GM19099 (cell line): ENCODE data around the gene AMH.

ENCODE experiments used
- POLR2A ChIP-seq: IDR thresholded peaks from 3 replicates; pipeline ENCODE4 v1.6.1; 2011; ENCODE audit warnings: low read depth; ENCODE audit not compliant: insufficient read length; ENCODE audit errors: extremely low read depth

AMH gene

DNA sequence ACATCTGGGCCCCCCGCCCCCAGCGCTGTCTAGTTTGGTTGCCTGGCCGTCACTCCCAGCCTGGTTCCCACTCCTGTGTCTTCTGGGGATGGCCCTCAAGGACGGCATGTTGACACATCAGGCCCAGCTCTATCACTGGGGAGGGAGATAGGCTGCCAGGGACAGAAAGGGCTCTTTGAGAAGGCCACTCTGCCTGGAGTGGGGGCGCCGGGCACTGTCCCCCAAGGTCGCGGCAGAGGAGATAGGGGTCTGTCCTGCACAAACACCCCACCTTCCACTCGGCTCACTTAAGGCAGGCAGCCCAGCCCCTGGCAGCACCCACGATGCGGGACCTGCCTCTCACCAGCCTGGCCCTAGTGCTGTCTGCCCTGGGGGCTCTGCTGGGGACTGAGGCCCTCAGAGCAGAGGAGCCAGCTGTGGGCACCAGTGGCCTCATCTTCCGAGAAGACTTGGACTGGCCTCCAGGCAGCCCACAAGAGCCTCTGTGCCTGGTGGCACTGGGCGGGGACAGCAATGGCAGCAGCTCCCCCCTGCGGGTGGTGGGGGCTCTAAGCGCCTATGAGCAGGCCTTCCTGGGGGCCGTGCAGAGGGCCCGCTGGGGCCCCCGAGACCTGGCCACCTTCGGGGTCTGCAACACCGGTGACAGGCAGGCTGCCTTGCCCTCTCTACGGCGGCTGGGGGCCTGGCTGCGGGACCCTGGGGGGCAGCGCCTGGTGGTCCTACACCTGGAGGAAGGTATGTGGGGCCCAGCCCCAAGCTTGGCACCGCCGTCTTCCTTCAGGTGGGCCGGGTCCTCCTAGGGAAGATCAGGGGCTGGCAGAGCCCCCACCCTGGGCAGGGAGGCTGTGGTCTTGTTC lies at the start of gene AMH:
Gene AMH (plus strand): TSS at position 314 of the 857 bp plus-strand sequence. CDS start 10 bp downstream, at position 324.
- no peak for TF ChIP-seq POLR2A

GRCh38 chr19:2199861-2200623 lies 49.1 kb upstream of the AMH start:
- no peak for TF ChIP-seq POLR2A

- TF ChIP-seq POLR2A = no peak
Measured at GRCh38 chr19:2201473-2202148, 47.5 kb upstream of the AMH start.

DNA sequence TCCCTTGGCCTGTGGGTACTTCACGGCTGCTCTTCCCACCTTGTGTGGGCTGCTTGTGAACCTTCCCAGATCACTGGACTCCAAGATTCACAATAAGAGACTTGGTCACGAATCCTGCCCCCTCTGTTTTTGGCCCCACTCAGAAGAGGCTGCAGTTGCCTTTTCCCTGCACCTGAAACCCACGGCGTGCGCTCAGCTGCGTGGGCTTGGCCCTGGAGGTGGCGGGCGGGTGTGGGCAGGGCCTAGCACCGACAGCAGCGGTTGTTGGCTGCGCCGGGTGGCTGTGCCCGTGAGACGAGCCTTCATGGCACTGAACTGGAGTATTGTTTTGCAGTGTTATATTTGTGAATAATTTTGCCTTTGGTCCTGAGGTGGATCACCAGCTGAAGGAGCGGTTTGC lies 46.8 kb upstream of the AMH start:
- TF ChIP-seq POLR2A = no peak

DNA sequence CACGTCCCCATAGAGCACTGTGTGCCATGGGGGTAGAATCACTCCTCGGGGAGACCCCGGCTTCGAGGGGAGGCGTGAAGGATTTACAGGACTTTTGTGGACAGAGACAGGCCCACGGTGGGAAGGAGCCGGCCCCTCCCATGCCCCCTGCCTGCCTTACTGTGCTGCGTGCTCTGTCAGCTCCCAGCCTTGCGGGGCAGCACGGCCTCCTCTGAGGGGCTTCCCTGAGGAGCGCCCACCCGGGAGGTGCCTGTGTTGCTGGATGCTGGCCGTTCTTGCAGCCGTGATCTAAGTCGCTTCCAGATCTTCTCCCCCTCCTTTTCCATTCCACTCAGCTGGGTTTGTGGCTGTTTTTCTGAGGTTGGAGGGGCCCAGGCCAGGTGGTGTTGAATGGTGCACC lies 42.1 kb upstream of the AMH start:
- TF ChIP-seq POLR2A = no peak

GRCh38 chr19:2207991-2208860 lies 40.9 kb upstream of the AMH start:
- TF ChIP-seq POLR2A = no peak

- TF ChIP-seq POLR2A = no peak
Measured at GRCh38 chr19:2208975-2209374, 40.1 kb upstream of the AMH start.

DNA sequence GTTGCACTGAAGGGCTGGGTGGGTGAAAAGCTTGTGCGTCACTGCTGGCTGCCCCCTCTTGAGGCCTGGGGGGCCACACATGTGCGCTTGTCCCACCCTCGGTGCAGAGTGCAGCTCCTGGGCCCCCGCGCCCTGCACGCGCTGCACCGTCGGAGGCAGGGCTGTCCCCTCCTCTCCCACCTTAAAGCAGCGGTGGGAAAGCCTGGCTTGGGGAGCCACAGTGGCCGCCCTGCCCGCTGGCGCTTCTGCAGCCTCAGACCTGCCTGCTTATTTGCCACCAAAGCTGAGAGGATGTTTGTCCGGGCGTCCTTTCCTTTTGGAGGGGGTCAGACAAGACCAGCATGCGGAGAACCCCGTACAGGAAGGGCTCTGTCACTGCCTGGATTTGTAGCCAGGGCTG lies 39.7 kb upstream of the AMH start:
- no peak for TF ChIP-seq POLR2A

- TF ChIP-seq POLR2A = no peak
Measured at GRCh38 chr19:2210206-2210605, 38.9 kb upstream of the AMH start.

GRCh38 chr19:2210987-2211740 lies 38.0 kb upstream of the AMH start:
- TF ChIP-seq POLR2A = no peak

- TF ChIP-seq POLR2A = no peak
Measured at GRCh38 chr19:2212861-2213711, 36.0 kb upstream of the AMH start.

GRCh38 chr19:2213799-2214198 lies 35.3 kb upstream of the AMH start:
- no peak for TF ChIP-seq POLR2A

DNA sequence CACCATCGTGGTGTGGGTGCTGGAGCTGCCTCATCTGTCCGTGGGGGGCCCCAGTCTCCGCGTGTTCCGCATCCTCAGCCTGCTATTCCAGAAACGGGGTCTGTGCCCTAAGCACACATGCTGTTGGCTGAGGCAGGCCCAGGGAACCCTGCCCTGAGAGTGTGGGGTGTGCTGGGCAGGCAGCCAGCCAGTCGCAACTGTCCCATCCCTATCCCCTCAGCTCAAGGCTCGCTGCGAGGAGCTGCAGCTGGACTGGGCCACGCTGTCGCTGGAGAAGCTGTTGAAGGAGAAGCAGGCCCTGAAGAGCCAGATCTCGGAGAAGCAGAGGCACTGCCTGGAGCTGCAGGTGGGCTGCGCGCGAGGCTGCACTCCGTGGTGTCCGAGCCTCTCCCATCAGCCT lies 34.9 kb upstream of the AMH start:
- no peak for TF ChIP-seq POLR2A
